Measurements from ENCODE around the gene DSE. TPM values are rescaled to one million over a fixed set of nuclear protein-coding genes. Genes with fewer than 3 reads are reported as not detected.
A peak's percentile ranks its signal among the peaks of the same experiment; 100 is the strongest.

Gene DSE
- total RNA-seq, 1 donor from 2014 or later, result 6.8 TPM

- no peak for DNase-seq (ENCODE audit: low read depth in 2 of 2)
Observed at GRCh38 chr6:116386581-116387299, 16.0 kb downstream of the DSE start.

- DNase-seq (ENCODE audit: low read depth in 2 of 2), result peak in 1 of 2 donors; percentile 38
Observed at GRCh38 chr6:116387374-116387773, 16.6 kb downstream of the DSE start.

- DNase-seq (ENCODE audit: low read depth in 2 of 2), result peak in 1 of 2 donors; percentile 52
Observed at GRCh38 chr6:116388924-116389323, 18.2 kb downstream of the DSE start.

- no peak for DNase-seq (ENCODE audit: low read depth in 2 of 2)
Observed at GRCh38 chr6:116389357-116389756, 18.6 kb downstream of the DSE start.

- no peak for DNase-seq (ENCODE audit: low read depth in 2 of 2)
Observed at GRCh38 chr6:116390581-116390980, 19.8 kb downstream of the DSE start.

GRCh38 chr6:116392132-116393013, 21.6 kb downstream of the DSE start:
- DNase-seq (ENCODE audit: low read depth in 2 of 2), result peak; percentile 48 to 59

GRCh38 chr6:116393430-116393829, 22.7 kb downstream of the DSE start:
- no peak for DNase-seq (ENCODE audit: low read depth in 2 of 2)

GRCh38 chr6:116395647-116396046, 24.9 kb downstream of the DSE start:
- DNase-seq (ENCODE audit: low read depth in 2 of 2), result no peak

GRCh38 chr6:116396441-116396840, 25.7 kb downstream of the DSE start:
- no peak for DNase-seq (ENCODE audit: low read depth in 2 of 2)

GRCh38 chr6:116397914-116398313, 27.2 kb downstream of the DSE start:
- DNase-seq (ENCODE audit: low read depth in 2 of 2), result no peak

- DNase-seq (ENCODE audit: low read depth in 2 of 2), result peak in 1 of 2 donors; percentile 21
Observed at GRCh38 chr6:116398316-116399010, 27.7 kb downstream of the DSE start.

GRCh38 chr6:116399287-116399686, 28.5 kb downstream of the DSE start:
- DNase-seq (ENCODE audit: low read depth in 2 of 2), result no peak

- no peak for DNase-seq (ENCODE audit: low read depth in 2 of 2)
Observed at GRCh38 chr6:116400328-116400727, 29.6 kb downstream of the DSE start.

GRCh38 chr6:116402108-116402937, 31.6 kb downstream of the DSE start:
- no peak for DNase-seq (ENCODE audit: low read depth in 2 of 2)

- no peak for DNase-seq (ENCODE audit: low read depth in 2 of 2)
Observed at GRCh38 chr6:116403205-116403604, 32.5 kb downstream of the DSE start.

- no peak for DNase-seq (ENCODE audit: low read depth in 2 of 2)
Observed at GRCh38 chr6:116404696-116405095, 33.9 kb downstream of the DSE start.

GRCh38 chr6:116405138-116405537, 34.4 kb downstream of the DSE start:
- DNase-seq (ENCODE audit: low read depth in 2 of 2), result no peak

GRCh38 chr6:116405652-116406356, 35.1 kb downstream of the DSE start:
- DNase-seq (ENCODE audit: low read depth in 2 of 2), result no peak

- no peak for DNase-seq (ENCODE audit: low read depth in 2 of 2)
Observed at GRCh38 chr6:116406678-116407345, 36.1 kb downstream of the DSE start.

GRCh38 chr6:116408491-116408890, 37.7 kb downstream of the DSE start:
- DNase-seq (ENCODE audit: low read depth in 2 of 2), result no peak
